ENCODE results near the gene LLCFC1.

The LLCFC1 gene

DNA sequence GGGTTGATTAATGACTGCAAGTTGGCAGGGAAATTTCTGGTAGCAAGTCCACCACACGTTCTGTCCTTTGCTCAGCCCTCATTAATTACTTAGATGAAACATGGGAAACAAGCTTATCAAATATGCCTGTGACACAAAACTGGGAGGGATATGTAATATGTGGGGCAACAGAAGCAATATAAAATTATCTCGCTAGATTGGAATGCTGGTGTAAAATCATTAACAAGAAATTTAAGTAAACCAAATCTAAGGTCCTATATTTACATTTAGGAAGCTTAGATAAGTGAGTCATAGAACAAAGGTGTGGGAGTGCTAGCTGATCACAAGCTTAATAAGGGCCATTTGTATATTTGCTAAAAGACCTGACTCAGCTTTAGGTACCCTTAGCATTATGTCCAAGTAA, 29.3 kb upstream of the LLCFC1 start:
- H4K20me1 ChIP-seq (ENCODE audit: insufficient read depth, low read length) = no peaks in the 10 kb centered on the region
- no peak overlapping the region for H3K4me2 ChIP-seq (ENCODE audit: insufficient read depth, low read length)
- no peak for DNase-seq
- no peak overlapping the region for H3K9ac ChIP-seq (ENCODE audit: low read depth, low read length)
- H3K4me3 ChIP-seq (ENCODE audit: low read depth in 1 of 2, low read length in 2 of 2) = no peak overlapping the region
- peaks cover 2% of the 10 kb centered on the region for H3K27me3 ChIP-seq (ENCODE audit: insufficient read depth, low read length, poor library complexity)
- H2AFZ ChIP-seq (ENCODE audit: low read depth, low read length) = no peak overlapping the region
- no peaks in the 10 kb centered on the region for H3K4me1 ChIP-seq (ENCODE audit: insufficient read depth, low read length)
- no peak overlapping the region for H3K27ac ChIP-seq (ENCODE audit: low read length)
- H3K36me3 ChIP-seq (ENCODE audit: insufficient read depth, low read length) = no peaks in the 10 kb centered on the region
- no peaks in the 10 kb centered on the region for H3K79me2 ChIP-seq (ENCODE audit: insufficient read depth, low read length)
- TF ChIP-seq CTCF (IDR thresholded peaks at IDR 0.05; ENCODE audit: borderline replicate concordance, extremely low read depth, low read length, poor library complexity, severe bottlenecking) = no peak
- no peak for TF ChIP-seq EZH2 (IDR thresholded peaks at IDR 0.05; ENCODE audit: borderline replicate concordance, low read depth, low read length, severe bottlenecking)
- H3K9me3 ChIP-seq (ENCODE audit: insufficient read depth, low read length, severe bottlenecking) = peaks cover 14% of the 10 kb centered on the region
- ATAC-seq (ENCODE audit: insufficient read depth, low read depth) = no peak

GRCh38 chr7:142910481-142910880, 28.8 kb upstream of the LLCFC1 start:
- no peak overlapping the region for H3K27ac ChIP-seq (ENCODE audit: low read length)
- H3K4me2 ChIP-seq (ENCODE audit: insufficient read depth, low read length) = no peak overlapping the region
- no peak overlapping the region for H2AFZ ChIP-seq (ENCODE audit: low read depth, low read length)
- no peak overlapping the region for H3K4me3 ChIP-seq (ENCODE audit: low read depth in 1 of 2, low read length in 2 of 2)
- no peak for TF ChIP-seq EZH2 (IDR thresholded peaks at IDR 0.05; ENCODE audit: borderline replicate concordance, low read depth, low read length, severe bottlenecking)
- TF ChIP-seq CTCF (IDR thresholded peaks at IDR 0.05; ENCODE audit: borderline replicate concordance, extremely low read depth, low read length, poor library complexity, severe bottlenecking) = no peak
- H4K20me1 ChIP-seq (ENCODE audit: insufficient read depth, low read length) = no peaks in the 10 kb centered on the region
- H3K27me3 ChIP-seq (ENCODE audit: insufficient read depth, low read length, poor library complexity) = peaks cover 2% of the 10 kb centered on the region
- H3K9me3 ChIP-seq (ENCODE audit: insufficient read depth, low read length, severe bottlenecking) = peaks cover 9% of the 10 kb centered on the region
- DNase-seq = no peak
- H3K36me3 ChIP-seq (ENCODE audit: insufficient read depth, low read length) = no peaks in the 10 kb centered on the region
- no peaks in the 10 kb centered on the region for H3K79me2 ChIP-seq (ENCODE audit: insufficient read depth, low read length)
- no peak for ATAC-seq (ENCODE audit: insufficient read depth, low read depth)
- H3K9ac ChIP-seq (ENCODE audit: low read depth, low read length) = no peak overlapping the region
- H3K4me1 ChIP-seq (ENCODE audit: insufficient read depth, low read length) = no peaks in the 10 kb centered on the region

- no peak for DNase-seq
- Histone ChIP-seq H3K4me1 (ENCODE audit: insufficient read depth, low read length) (no peaks in the 10 kb centered on the region), H3K9ac (ENCODE audit: low read depth, low read length) (no peak overlapping the region), H3K4me3 (ENCODE audit: low read depth in 1 of 2, low read length in 2 of 2) (no peak overlapping the region), H3K4me2 (ENCODE audit: insufficient read depth, low read length) (no peak overlapping the region), H3K9me3 (ENCODE audit: insufficient read depth, low read length, severe bottlenecking) (no peaks in the 10 kb centered on the region), H2AFZ (ENCODE audit: low read depth, low read length) (no peak overlapping the region), H3K27ac (ENCODE audit: low read length) (no peak overlapping the region), H3K79me2 (ENCODE audit: insufficient read depth, low read length) (no peaks in the 10 kb centered on the region), H3K36me3 (ENCODE audit: insufficient read depth, low read length) (no peaks in the 10 kb centered on the region), H3K27me3 (ENCODE audit: insufficient read depth, low read length, poor library complexity) (peaks cover 9% of the 10 kb centered on the region), H4K20me1 (ENCODE audit: insufficient read depth, low read length) (no peaks in the 10 kb centered on the region)
- ATAC-seq (ENCODE audit: insufficient read depth, low read depth) = no peak
- no peak for TF ChIP-seq EZH2 (IDR thresholded peaks at IDR 0.05; ENCODE audit: borderline replicate concordance, low read depth, low read length, severe bottlenecking)
- TF ChIP-seq CTCF (IDR thresholded peaks at IDR 0.05; ENCODE audit: borderline replicate concordance, extremely low read depth, low read length, poor library complexity, severe bottlenecking) = no peak
Measured at GRCh38 chr7:142913051-142913450, 26.2 kb upstream of the LLCFC1 start.

DNA sequence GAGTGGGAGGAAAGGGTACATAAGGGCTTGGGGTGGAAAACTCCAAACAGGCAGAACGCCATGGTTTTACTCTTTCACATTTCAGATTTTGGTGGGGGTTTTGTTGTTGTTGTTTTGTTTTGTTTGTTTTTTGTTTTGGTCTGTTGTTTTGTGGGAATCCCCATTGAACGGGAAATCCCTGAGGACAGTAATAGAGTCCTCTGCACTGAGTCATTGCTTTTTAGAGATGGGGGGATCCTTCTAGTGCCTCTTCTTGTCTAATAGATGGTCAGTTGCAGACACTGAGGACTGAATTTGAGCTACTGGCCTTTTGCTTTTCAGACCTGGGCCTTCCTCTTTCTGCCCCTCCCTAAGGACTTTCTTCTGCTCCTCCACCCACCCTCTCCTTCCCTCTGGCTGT, 25.7 kb upstream of the LLCFC1 start:
- Histone ChIP-seq H3K4me2 (ENCODE audit: insufficient read depth, low read length) (no peak overlapping the region), H3K4me3 (ENCODE audit: low read depth in 1 of 2, low read length in 2 of 2) (no peak overlapping the region), H3K36me3 (ENCODE audit: insufficient read depth, low read length) (no peaks in the 10 kb centered on the region), H3K27me3 (ENCODE audit: insufficient read depth, low read length, poor library complexity) (peaks cover 9% of the 10 kb centered on the region), H3K79me2 (ENCODE audit: insufficient read depth, low read length) (no peaks in the 10 kb centered on the region), H3K9ac (ENCODE audit: low read depth, low read length) (no peak overlapping the region), H2AFZ (ENCODE audit: low read depth, low read length) (no peak overlapping the region), H3K9me3 (ENCODE audit: insufficient read depth, low read length, severe bottlenecking) (no peaks in the 10 kb centered on the region), H4K20me1 (ENCODE audit: insufficient read depth, low read length) (no peaks in the 10 kb centered on the region), H3K4me1 (ENCODE audit: insufficient read depth, low read length) (no peaks in the 10 kb centered on the region), H3K27ac (ENCODE audit: low read length) (no peak overlapping the region)
- TF ChIP-seq CTCF (IDR thresholded peaks at IDR 0.05; ENCODE audit: borderline replicate concordance, extremely low read depth, low read length, poor library complexity, severe bottlenecking) (no peak), EZH2 (IDR thresholded peaks at IDR 0.05; ENCODE audit: borderline replicate concordance, low read depth, low read length, severe bottlenecking) (no peak)
- ATAC-seq (ENCODE audit: insufficient read depth, low read depth) (no peak), DNase-seq (no peak)

Measured in DND-41 (cell line).